IMR-90 (cell line): ENCODE data around the gene WNK1. TPM values are rescaled to one million over a fixed set of nuclear protein-coding genes. Genes with fewer than 3 reads are reported as not detected.

Experiments
- ATAC-seq: fragments of 200-7000 bp; cut with Tn5 transposase; 2 replicates; pipeline ENCODE4 v1.9.1; 2020; ENCODE audit warnings: low read depth, mild to moderate bottlenecking, moderate library complexity
- BruUV-seq: library from RNA; stranded (reverse); fragments of 400-500 nt; replicated peaks from 2 replicates; lab custom pipeline; 2021; lab: Mats Ljungman, UMichigan
- CTCF ChIA-PET: fragments of 300-600 bp; formaldehyde crosslinking; extraction: SDS; loops from one replicate; lab custom pipeline; 2021; ENCODE audit warnings: antibody characterized with exemption; lab: Yijun Ruan, JAX
- POLR2A ChIA-PET: fragments of 300-600 bp; sonication (Branson Sonifier 250); formaldehyde crosslinking; loops from one replicate; lab custom pipeline; 2022; ENCODE audit warnings: antibody characterized with exemption; ENCODE audit not compliant: unreplicated experiment; lab: Charles Lee
- DNase-seq: peaks from one replicate; pipeline ENCODE4 v3.0.0; 2013
- H2AFZ ChIP-seq: replicated peaks from 2 replicates; pipeline ENCODE3; 2013; ENCODE audit warnings: low read length, mild to moderate bottlenecking; ENCODE audit not compliant: poor library complexity
- H2AK5ac ChIP-seq: 2 replicates; pipeline ENCODE4 v1.6.1; 2013; ENCODE audit warnings: low read depth, low read length, inconsistent platforms
- H2AK9ac ChIP-seq: replicated peaks from 2 replicates; pipeline ENCODE3; 2013; ENCODE audit warnings: mild to moderate bottlenecking, low read depth, low read length, moderate library complexity; ENCODE audit not compliant: poor library complexity
- H2BK120ac ChIP-seq: 2 replicates; pipeline ENCODE4 v1.6.1; 2013; ENCODE audit warnings: low read depth, low read length, inconsistent platforms
- H2BK15ac ChIP-seq: 3 replicates; pipeline ENCODE4 v1.6.1; 2013; ENCODE audit warnings: low read depth, low read length, inconsistent platforms
- H2BK20ac ChIP-seq: 2 replicates; pipeline ENCODE4 v1.6.1; 2013; ENCODE audit warnings: low read depth, mild to moderate bottlenecking, inconsistent platforms, low read length, moderate library complexity
- H2BK5ac ChIP-seq: 2 replicates; pipeline ENCODE4 v1.6.1; 2013; ENCODE audit warnings: mild to moderate bottlenecking, low read depth, low read length, inconsistent platforms; ENCODE audit not compliant: poor library complexity, severe bottlenecking
- H3K14ac ChIP-seq: replicated peaks from 2 replicates; pipeline ENCODE4 v1.6.1; 2013; ENCODE audit warnings: low read depth, low read length, inconsistent platforms
- H3K18ac ChIP-seq: 2 replicates; pipeline ENCODE4 v1.6.1; 2013; ENCODE audit warnings: low read depth, low read length, control low read depth
- H3K23ac ChIP-seq: 2 replicates; pipeline ENCODE4 v1.6.1; 2013; ENCODE audit warnings: low read depth, low read length, inconsistent platforms
- H3K27ac ChIP-seq: 2 replicates; pipeline ENCODE4 v1.5.1; 2013; ENCODE audit warnings: mild to moderate bottlenecking, control low read depth, low read length; ENCODE audit not compliant: insufficient read depth
- H3K27me3 ChIP-seq: 2 replicates; pipeline ENCODE4 v1.6.1; 2013; ENCODE audit warnings: low read length; ENCODE audit not compliant: control insufficient read depth, insufficient read depth
- H3K36me3 ChIP-seq: 2 replicates; pipeline ENCODE4 v1.6.1; 2013; ENCODE audit warnings: low read length, mixed read lengths; ENCODE audit not compliant: control insufficient read depth, insufficient read depth
- H3K4ac ChIP-seq: 2 replicates; pipeline ENCODE4 v1.6.1; 2013; ENCODE audit warnings: low read depth, low read length, inconsistent platforms
- H3K4me1 ChIP-seq: 2 replicates; pipeline ENCODE4 v1.6.1; 2013; ENCODE audit warnings: low read length, mixed read lengths; ENCODE audit not compliant: control insufficient read depth, insufficient read depth
- H3K4me2 ChIP-seq: 2 replicates; pipeline ENCODE4 v1.6.1; 2013; ENCODE audit warnings: low read depth, mild to moderate bottlenecking, control low read depth, low read length, moderate library complexity
- H3K4me3 ChIP-seq: 2 replicates; pipeline ENCODE4 v1.5.1; 2013; ENCODE audit warnings: low read depth, mild to moderate bottlenecking, control low read depth, low read length, moderate library complexity; ENCODE audit not compliant: insufficient read depth
- H3K56ac ChIP-seq: 2 replicates; pipeline ENCODE4 v1.6.1; 2013; ENCODE audit warnings: low read length, inconsistent platforms; ENCODE audit not compliant: insufficient read depth; ENCODE audit errors: extremely low read depth
- H3K79me1 ChIP-seq, 2 experiments: 2 replicates each; pipeline ENCODE4 v1.6.1; 2013; ENCODE audit warnings: low read length in 2 of 2, inconsistent platforms in 1 of 2, low read depth in 1 of 2
- H3K9ac ChIP-seq: 2 replicates; pipeline ENCODE4 v1.6.1; 2013; ENCODE audit warnings: low read depth, low read length, control low read depth
- H3K9me1 ChIP-seq: 2 replicates; pipeline ENCODE4 v1.6.1; 2013; ENCODE audit warnings: low read length, inconsistent platforms; ENCODE audit not compliant: insufficient read depth
- H3K9me3 ChIP-seq: 2 replicates; pipeline ENCODE4 v1.6.1; 2013; ENCODE audit warnings: low read length; ENCODE audit not compliant: control insufficient read depth, insufficient read depth
- H4K20me1 ChIP-seq: 2 replicates; pipeline ENCODE4 v1.6.1; 2013; ENCODE audit warnings: low read length, inconsistent platforms; ENCODE audit not compliant: insufficient read depth
- H4K5ac ChIP-seq: 2 replicates; pipeline ENCODE4 v1.6.1; 2013; ENCODE audit warnings: mild to moderate bottlenecking, low read depth, low read length, control low read depth
- H4K8ac ChIP-seq, 2 experiments: 2 replicates each; pipeline ENCODE4 v1.6.1; 2013; ENCODE audit warnings: low read depth in 2 of 2, low read length in 2 of 2, control low read depth in 1 of 2, inconsistent platforms in 1 of 2
- H4K91ac ChIP-seq: 2 replicates; pipeline ENCODE4 v1.6.1; 2013; ENCODE audit warnings: low read depth, low read length, inconsistent platforms; ENCODE audit not compliant: insufficient read depth
- RFX5 ChIP-seq: IDR thresholded peaks from 2 replicates; pipeline ENCODE4 v1.8.0; 2012; ENCODE audit warnings: low read depth, mild to moderate bottlenecking, low read length, moderate library complexity
- WGBS, 2 experiments: methylation state at CpG; one replicate each; pipeline versions ENCODE4 v1.1.5 to v1.1.7; 2013; ENCODE audit warnings: missing lambda C conversion rate in 2 of 2; ENCODE audit not compliant: insufficient read length in 1 of 2; ENCODE audit errors: extremely low coverage in 2 of 2; 5-methylcytosine and 5-hydroxymethylcytosine counted together
- dilution Hi-C: fragments of 300-500 bp; cut with HindIII; formaldehyde crosslinking; loops from one replicate; pipeline ENCODE4 v1.14.3; 2018; ENCODE audit warnings: low sequenced_read_pairs; ENCODE audit not compliant: unreplicated experiment
- in situ Hi-C: fragments of 300-500 bp; cut with MboI; formaldehyde crosslinking; loops from 3 replicates; pipeline ENCODE4 v1.14.3; 2019; ENCODE audit warnings: low sequenced_read_pairs, inconsistent platforms, mixed read lengths
- intact Hi-C: fragments of 100-400 bp; cut with micrococcal nuclease; formaldehyde crosslinking; loops from 2 replicates; pipeline ENCODE4 v1.10.0; 2022
- polyA plus RNA-seq, 3 experiments: library from polyadenylated mRNA; depleted of rRNA; stranded (reverse); fragments of >200 nt; gene quantifications; 2 replicates each; pipeline ENCODE4 v1.2.3, GENCODE V29; 2012; ENCODE audit warnings: low replicate concordance in 1 of 3
- total RNA-seq: library from RNA; depleted of rRNA; stranded (reverse); fragments of >200 nt; gene quantifications from 2 replicates; pipeline ENCODE4 v1.2.3, GENCODE V29; 2012

WNK1 gene
- total and polyA plus RNA-seq, 2 of the 4 experiments (the other 2 are of a cell fraction) = 36.9 to 42.8 TPM

DNA sequence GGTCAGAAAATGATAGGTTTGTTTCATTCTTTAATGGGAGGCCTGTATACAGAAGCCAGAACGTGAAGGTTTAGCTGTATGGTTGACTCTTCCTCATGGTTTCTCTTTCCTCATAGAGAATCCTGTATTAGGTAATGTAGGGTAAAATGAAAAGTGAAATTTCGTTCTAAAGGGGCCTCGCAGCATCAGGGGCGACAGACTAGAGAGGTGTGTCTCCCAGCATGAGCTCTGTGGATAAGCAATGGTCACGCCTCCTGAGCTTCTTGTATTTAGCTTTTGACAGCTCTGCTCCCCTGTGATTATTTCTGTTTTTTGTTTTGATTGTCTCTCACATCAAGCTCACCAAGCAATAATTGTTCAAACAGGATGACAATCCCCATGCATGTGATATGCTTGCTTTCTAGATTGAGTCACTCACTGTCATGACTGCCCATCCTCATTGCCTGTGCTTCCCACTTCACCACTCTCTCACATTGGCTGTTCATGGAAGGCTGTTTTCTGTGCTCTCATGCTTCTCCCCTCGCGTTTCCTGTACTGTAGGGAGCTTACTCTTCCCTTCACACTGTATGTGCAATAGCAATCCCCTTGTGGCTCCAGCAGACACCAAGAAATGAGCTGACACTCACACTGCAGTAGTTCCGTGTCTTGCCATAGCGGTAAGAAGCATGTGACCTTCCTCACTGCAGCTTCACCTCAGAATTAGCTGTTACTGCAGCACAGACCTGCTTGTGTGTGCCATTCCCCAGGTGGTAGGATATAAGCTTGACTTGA lies 153.1 kb downstream of the WNK1 start:
- no peak for TF ChIP-seq RFX5
- Histone ChIP-seq H2BK120ac (no peak overlapping the region), H2AK9ac (no peak overlapping the region), H3K9me1 (peaks cover 8% of the 10 kb centered on the region), H4K91ac (no peak overlapping the region), H3K23ac (no peak overlapping the region), H3K14ac (no peak overlapping the region; the same call in 1 of the 2 replicates), H2AK5ac (no peak overlapping the region), H3K56ac (no peak overlapping the region), H2BK5ac (no peak overlapping the region), H3K4ac (no peak overlapping the region; the same call in 1 of the 2 replicates), H3K9me3 (no peaks in the 10 kb centered on the region), H4K8ac (no peak overlapping the region), H3K79me1 (peaks cover 7 to 31% of the 10 kb centered on the region in 2 experiments), H3K36me3 (peaks cover 60% of the 10 kb centered on the region), H2BK20ac (no peak overlapping the region), H3K27me3 (no peaks in the 10 kb centered on the region), H2BK15ac (no peak overlapping the region), H2AFZ (no peak overlapping the region), H4K5ac (no peak overlapping the region), H3K4me2 (no peak overlapping the region), H3K9ac (no peak overlapping the region), H3K27ac (no peak overlapping the region), H3K4me1 (no peaks in the 10 kb centered on the region), H4K20me1 (no peaks in the 10 kb centered on the region), H3K18ac (no peak overlapping the region), H3K4me3 (no peak overlapping the region)
- in situ Hi-C loops (loop anchor here (25.0 kb wide), 1 partner anchor 682 kb away; the partner anchor contains the start of gene FBXL14), intact Hi-C loops (no loop called here), dilution Hi-C loops (no loop called here)
- DNase-seq (no peak), ATAC-seq (no peak)
- no TSS peak for BruUV-seq
- ChIA-PET POLR2A (no interaction called here), CTCF (no interaction called here)
- 86% methylated on average over 2 of the region's 9 CpGs; no CpG with 5 or more reads in 1 of the 2 experiments for WGBS, 2 experiments
